Right ventricle myocardium superior (tissue), 1 donor: Measurements from ENCODE around the gene TNFSF13. TPM values are rescaled to one million over a fixed set of nuclear protein-coding genes. Genes with fewer than 3 reads are reported as not detected.
"Not testable (repeated sequence)": the region's sequence is repeated elsewhere in the genome, so short reads cannot be mapped to it uniquely, and the experiment has no call there.

Experiments used
- ATAC-seq: fragments of 200-7000 bp; cut with Tn5 transposase; one replicate; pipeline ENCODE4 v1.9.1; 2020; ENCODE audit warnings: mild to moderate bottlenecking; ENCODE audit not compliant: poor library complexity
- DNase-seq: peaks from one replicate; pipeline ENCODE4 v3.0.0-alpha.2; 2020
- intact Hi-C: fragments of 100-400 bp; cut with DNase I; formaldehyde crosslinking; loops from one replicate; pipeline ENCODE4 v1.11.2; 2022
- total RNA-seq: library from RNA; stranded (reverse); fragmentation: NEBNext Ultra II Directional; extraction: Animal tissue kit (Norgen Biotek cat#: 25700); gene quantifications from one replicate; pipeline ENCODE4 v1.2.1, GENCODE V29; 2021
- donor health status: DM: no; HTN: yes; CAD: no; lungs with severe emphysema.

TNFSF13 gene
- total RNA-seq, 1 donor from 2014 or later = 8.3 TPM

GRCh38 chr17:7583253-7584109 is 24.9 kb downstream of the TNFSF13 start, which contains the start of gene MPDU1:
Gene MPDU1 (plus strand): TSS chr17:7583852. CDS start chr17:7583863, 11 bp downstream.
- peak; percentile 98 for DNase-seq
- ATAC-seq = peak; percentile 92
- intact Hi-C loops = loop anchor here (5.0 kb wide), 1 partner anchor 141 kb away; no protein-coding TSS in a partner anchor

GRCh38 chr17:7586673-7587419 is 28.3 kb downstream of the TNFSF13 start:
- ATAC-seq = no peak
- DNase-seq = no peak
- intact Hi-C loops = no loop called here

GRCh38 chr17:7587420-7588151 is 29.0 kb downstream of the TNFSF13 start:
- DNase-seq (no peak), ATAC-seq (no peak)
- intact Hi-C loops = no loop called here

- intact Hi-C loops = no loop called here
- no peak for DNase-seq
- ATAC-seq = peak; percentile 7
Observed at GRCh38 chr17:7588553-7589203, 30.1 kb downstream of the TNFSF13 start.

GRCh38 chr17:7589204-7589868 is 30.8 kb downstream of the TNFSF13 start:
- intact Hi-C loops = no loop called here
- DNase-seq (peak; percentile 93), ATAC-seq (peak; percentile 88)

GRCh38 chr17:7589891-7590691 is 31.5 kb downstream of the TNFSF13 start, which contains the start of gene SOX15:
Gene SOX15 (minus strand): TSS chr17:7590094. CDS start chr17:7589676, 418 bp downstream.
- intact Hi-C loops = no loop called here
- DNase-seq (no peak), ATAC-seq (peak; percentile 5)

GRCh38 chr17:7590743-7591142 is 32.2 kb downstream of the TNFSF13 start:
- DNase-seq = no peak
- ATAC-seq = no peak
- intact Hi-C loops = no loop called here

GRCh38 chr17:7591596-7591995 is 33.0 kb downstream of the TNFSF13 start:
- intact Hi-C loops = no loop called here
- ATAC-seq = no peak
- DNase-seq = no peak

GRCh38 chr17:7592422-7593021 is 34.0 kb downstream of the TNFSF13 start:
- ATAC-seq (no peak), DNase-seq (no peak)
- intact Hi-C loops = no loop called here

GRCh38 chr17:7593296-7593695 is 34.7 kb downstream of the TNFSF13 start:
- intact Hi-C loops = no loop called here
- ATAC-seq (no peak), DNase-seq (no peak)

- DNase-seq, ATAC-seq, intact Hi-C loops: not testable (repeated sequence)
Observed at GRCh38 chr17:7597561-7597960, 39.0 kb downstream of the TNFSF13 start.

- no peak for DNase-seq
- intact Hi-C loops = no loop called here
- ATAC-seq = peak; percentile 94
Observed at GRCh38 chr17:7606280-7606679, 47.7 kb downstream of the TNFSF13 start.

GRCh38 chr17:7610641-7611040 is 52.1 kb downstream of the TNFSF13 start:
- DNase-seq (no peak), ATAC-seq (no peak)
- intact Hi-C loops = no loop called here
